Lung (tissue), 16 donors: ENCODE results near the gene PRR14L. TPM values are rescaled to one million over a fixed set of nuclear protein-coding genes. Genes with fewer than 3 reads are reported as not detected.
"Not testable (repeated sequence)": the region's sequence is repeated elsewhere in the genome, so short reads cannot be mapped to it uniquely, and the experiment has no call there.

Experiments
- ATAC-seq: fragments of 200-7000 bp; cut with Tn5 transposase; one replicate; pipeline ENCODE4 v1.9.1; 2020; ENCODE audit warnings: moderate number of reproducible peaks; ENCODE audit not compliant: insufficient read depth, low FRiP score
- DNase-seq, 3 donors: peaks; one replicate each; pipeline ENCODE4 v3.0.0-alpha.2; 2013 to 2017
- H3K27ac ChIP-seq, 2 donors: one replicate each; pipeline ENCODE4 v1.5.1; 2013; ENCODE audit warnings: mild to moderate bottlenecking in 2 of 2, moderate library complexity in 2 of 2, control low read depth in 1 of 2, inconsistent platforms in 1 of 2, low read depth in 1 of 2, low read length in 1 of 2
- H3K27me3 ChIP-seq, 3 donors: one replicate each; pipeline ENCODE4 v1.5.1; 2013; ENCODE audit warnings: low read length in 2 of 3; ENCODE audit not compliant: control insufficient read depth in 3 of 3, insufficient read depth in 3 of 3
- H3K36me3 ChIP-seq, 4 donors: one replicate each; pipeline ENCODE4 v1.5.1; 2013; ENCODE audit warnings: low read length in 4 of 4, mild to moderate bottlenecking in 1 of 4, moderate library complexity in 1 of 4; ENCODE audit not compliant: control insufficient read depth in 4 of 4, insufficient read depth in 4 of 4
- H3K4me1 ChIP-seq, 5 donors: one replicate each; pipeline ENCODE4 v1.5.1; 2013; ENCODE audit warnings: low read length in 5 of 5, mild to moderate bottlenecking in 2 of 5, moderate library complexity in 1 of 5; ENCODE audit not compliant: control insufficient read depth in 5 of 5, insufficient read depth in 5 of 5
- H3K4me3 ChIP-seq: one replicate; pipeline ENCODE4 v1.5.1; 2013; ENCODE audit warnings: mild to moderate bottlenecking, control low read depth, moderate library complexity
- H3K9ac ChIP-seq, 2 donors: one replicate each; pipeline ENCODE4 v1.5.1; 2013; ENCODE audit warnings: low read length in 2 of 2, control low read depth in 1 of 2; ENCODE audit not compliant: insufficient read depth in 1 of 2
- H3K9me3 ChIP-seq, 4 donors: one replicate each; pipeline ENCODE4 v1.5.1; 2013; ENCODE audit warnings: low read length in 3 of 4, mild to moderate bottlenecking in 1 of 4, moderate library complexity in 1 of 4; ENCODE audit not compliant: control insufficient read depth in 4 of 4, insufficient read depth in 3 of 4
- CTCF ChIP-seq: IDR thresholded peaks from 2 replicates; pipeline ENCODE4 v1.5.1; 2012; ENCODE audit warnings: mild to moderate bottlenecking; ENCODE audit errors: control extremely low read depth, extremely low read depth
- WGBS, 2 donors: extraction: QIAGEN DNeasy Blood & Tissue Kit; methylation state at CpG; one replicate each; pipeline ENCODE4 v1.1.7; 2013; 5-methylcytosine and 5-hydroxymethylcytosine counted together
- long read RNA-seq, 5 donors: transcript quantifications; one replicate each; lab custom pipeline, GENCODE V29; 2026
- polyA plus RNA-seq, 2 donors: library from polyadenylated mRNA; stranded (reverse); fragments of 200-250 nt; gene quantifications; one replicate each; pipeline ENCODE4 v1.2.1, GENCODE V29; 2013
- total RNA-seq, 2 donors: library from RNA; depleted of rRNA in 1 of 2; stranded (reverse); fragments of >200 nt in 1 of 2; gene quantifications; one replicate each; pipeline ENCODE4 v1.2.1, GENCODE V29; 2014 to 2021
- donor health status: control.
- donor health status: control.
- donor health status: Bipolar disorder and iron deficiency.
- donor health status: healthy.
- donor health status: DM: yes; HTN: yes; CAD: no.

Gene PRR14L
- 10 to 100 TPM; 38.0 to 44.3 TPM for total RNA-seq
- 1 to 10 TPM; 7.4 to 8.8 TPM for polyA plus RNA-seq
- long read RNA-seq, donor 1 = 0 reads
- long read RNA-seq, donor 2, partial matches to known transcripts = 5 of 5 reads
- long read RNA-seq, donor 2, other reads (novel, unspliced or antisense) = 0 of 5 reads
- long read RNA-seq, donor 3, partial matches to known transcripts = 0 of 1 reads
- long read RNA-seq, donor 3, other reads (novel, unspliced or antisense) = 0 of 1 reads
- long read RNA-seq, donor 4, partial matches to known transcripts = 0 of 2 reads
- long read RNA-seq, donor 4, other reads (novel, unspliced or antisense) = 0 of 2 reads
- long read RNA-seq, donor 5, partial matches to known transcripts = 0 of 1 reads
- long read RNA-seq, donor 5, other reads (novel, unspliced or antisense) = 0 of 1 reads

GRCh38 chr22:31749636-31750364, at the start of gene PRR14L:
PRR14L (minus strand) TSS chr22:31750132; CDS start chr22:31738860, 11,272 bp downstream.
- Histone ChIP-seq H3K4me3 (peak within 1 kb of the TSS; percentile 84), H3K36me3 (peaks cover 0 to 5% (median 0%) of the 10 kb centered on the region in 4 donors), H3K27me3 (no peaks in the 10 kb centered on the region), H3K4me1 (peaks cover 8 to 47% (median 17%) of the 10 kb centered on the region in 5 donors), H3K9me3 (no peaks in the 10 kb centered on the region), H3K27ac (peak within 1 kb of the TSS; percentile 86 to 96), H3K9ac (peak within 1 kb of the TSS; percentile 74 to 78)
- ATAC-seq (peak; percentile 86), DNase-seq (peak; percentile 98)
- peak; percentile 0 for TF ChIP-seq CTCF
- WGBS, 2 donors = 0 to 1% methylated on average over 54 to 62 of the region's 62 CpGs

- DNase-seq = not testable (repeated sequence)
- 84 to 86% methylated on average over 8 of the region's 8 CpGs for WGBS, 2 donors
Measured at GRCh38 chr22:31799358-31799757, 49.4 kb upstream of the PRR14L start.

GRCh38 chr22:31790240-31790639, 40.3 kb upstream of the PRR14L start:
- no peaks in the 10 kb centered on the region for H3K27me3 ChIP-seq
- DNase-seq (peak in 1 of 3 donors; percentile 4), ATAC-seq (no peak)
- 98 to 100% methylated on average over 2 of the region's 2 CpGs for WGBS, 2 donors
- H3K27ac ChIP-seq = no peak overlapping the region
- H3K4me3 ChIP-seq = no peak overlapping the region
- peaks cover 0 to 5% (median 4%) of the 10 kb centered on the region in 4 donors for H3K36me3 ChIP-seq
- H3K9me3 ChIP-seq = no peaks in the 10 kb centered on the region
- peaks cover 0 to 1% (median 0%) of the 10 kb centered on the region in 5 donors for H3K4me1 ChIP-seq
- no peak overlapping the region for H3K9ac ChIP-seq
- no peak for TF ChIP-seq CTCF

More at GRCh38 chr22:31799358-31799757, 49.4 kb upstream of the PRR14L start:
- H3K4me1 ChIP-seq, H3K4me3 ChIP-seq, H3K9me3 ChIP-seq, H3K27ac ChIP-seq, H3K9ac ChIP-seq, ATAC-seq, H3K27me3 ChIP-seq: not testable (repeated sequence)
- H3K36me3 ChIP-seq = peaks cover 25 to 37% (median 35%) of the 10 kb centered on the region in 4 donors

GRCh38 chr22:31789803-31790202, 39.9 kb upstream of the PRR14L start:
- Histone ChIP-seq H3K9ac (no peak overlapping the region), H3K4me3 (no peak overlapping the region), H3K36me3 (peaks cover 0 to 4% (median 4%) of the 10 kb centered on the region in 4 donors), H3K9me3 (no peaks in the 10 kb centered on the region), H3K4me1 (peaks cover 0 to 1% (median 0%) of the 10 kb centered on the region in 5 donors), H3K27me3 (no peaks in the 10 kb centered on the region), H3K27ac (no peak overlapping the region)
- no peak for ATAC-seq
- TF ChIP-seq CTCF = no peak
- WGBS, 2 donors = 76 to 84% methylated on average over 3 of the region's 3 CpGs
- no peak for DNase-seq
